Endothelial cell of umbilical vein (primary cell): ENCODE results near the gene PRIM1. TPM values are rescaled to one million over a fixed set of nuclear protein-coding genes. Genes with fewer than 3 reads are reported as not detected.

ENCODE experiments used
- BruUV-seq: library from RNA; stranded (reverse); fragments of 400-500 nt; replicated peaks from 2 replicates; lab custom pipeline; 2021; lab: Mats Ljungman, UMichigan
- CTCF ChIA-PET: fragments of 300-600, 350-600 bp; sonication (Branson Sonifier 250); formaldehyde crosslinking; loops from one replicate; lab custom pipeline; 2021; ENCODE audit warnings: antibody characterized with exemption, inconsistent platforms; lab: Charles Lee
- POLR2A ChIA-PET: fragments of 300-600, 350-600 bp; sonication (Branson Sonifier 250); formaldehyde crosslinking; loops from one replicate; lab custom pipeline; 2021; ENCODE audit warnings: antibody characterized with exemption, inconsistent platforms; lab: Charles Lee
- DNase-seq: peaks from one replicate; pipeline ENCODE4 v3.0.0-alpha.2; 2011; ENCODE audit warnings: low read depth, low spot score
- FAIRE-seq: peaks from 2 replicates; lab custom pipeline; 2011; peaks lifted over from hg19 to GRCh38; lab: Jason Lieb, UNC
- H2AFZ ChIP-seq: 2 replicates; pipeline ENCODE4 v1.6.0; 2012; ENCODE audit warnings: low read depth, low read length, control low read depth, inconsistent platforms
- H3K27ac ChIP-seq: 2 replicates; pipeline ENCODE4 v1.5.1; 2011; ENCODE audit warnings: low read depth, mild to moderate bottlenecking, control low read depth, low read length, moderate library complexity; ENCODE audit not compliant: insufficient read depth
- H3K27me3 ChIP-seq, 2 experiments: 2 replicates each; pipeline versions ENCODE4 v1.6.0 to v1.6.1; 2011; ENCODE audit warnings: low read length in 2 of 2, mixed read lengths in 1 of 2; ENCODE audit not compliant: control insufficient read depth in 2 of 2, insufficient read depth in 2 of 2
- H3K36me3 ChIP-seq, 2 experiments: 2 replicates in 1 of 2; 3 replicates in 1 of 2; pipeline ENCODE4 v1.5.1; 2011; ENCODE audit warnings: low read length in 2 of 2, mild to moderate bottlenecking in 1 of 2, moderate library complexity in 1 of 2; ENCODE audit not compliant: control insufficient read depth in 2 of 2, insufficient read depth in 2 of 2; ENCODE audit errors: extremely low read depth in 1 of 2
- H3K4me1 ChIP-seq: 3 replicates; pipeline ENCODE4 v1.5.1; 2011; ENCODE audit warnings: mild to moderate bottlenecking, low read length; ENCODE audit not compliant: control insufficient read depth, insufficient read depth; ENCODE audit errors: extremely low read depth
- H3K4me2 ChIP-seq: 2 replicates; pipeline ENCODE4 v1.6.1; 2011; ENCODE audit warnings: low read length, control low read depth, mixed read lengths; ENCODE audit not compliant: insufficient read depth
- H3K4me3 ChIP-seq, 3 experiments: fragments of 200-600 bp in 1 of 3; sonication (generic), shearing (Covaris generic) in 1 of 3; replicated peaks in 1 of 3; 2 replicates each; pipeline ENCODE4 v1.5.1; 2011 to 2016; ENCODE audit warnings: control low read depth in 3 of 3, low read length in 3 of 3, mild to moderate bottlenecking in 2 of 3, inconsistent platforms in 1 of 3, low read depth in 1 of 3, moderate library complexity in 1 of 3; ENCODE audit not compliant: insufficient read depth in 1 of 3
- H3K79me2 ChIP-seq: 2 replicates; pipeline ENCODE4 v1.6.0; 2012; ENCODE audit warnings: low read length, inconsistent platforms; ENCODE audit not compliant: control insufficient read depth, insufficient read depth
- H3K9ac ChIP-seq: replicated peaks from 2 replicates; pipeline ENCODE3; 2011; ENCODE audit warnings: low read length, control low read depth; ENCODE audit not compliant: insufficient read depth; ENCODE audit errors: extremely low read depth
- H3K9me1 ChIP-seq: replicated peaks from 3 replicates; pipeline ENCODE4 v1.6.0; 2011; ENCODE audit warnings: mild to moderate bottlenecking, low read length; ENCODE audit not compliant: control insufficient read depth, insufficient read depth; ENCODE audit errors: extremely low read depth
- H3K9me3 ChIP-seq: replicated peaks from 2 replicates; pipeline ENCODE4 v1.5.1; 2012; ENCODE audit warnings: low read length, inconsistent platforms; ENCODE audit not compliant: control insufficient read depth, insufficient read depth
- H4K20me1 ChIP-seq: replicated peaks from 2 replicates; pipeline ENCODE3; 2011; ENCODE audit warnings: mild to moderate bottlenecking, low read length; ENCODE audit not compliant: control insufficient read depth, insufficient read depth; ENCODE audit errors: extremely low read depth
- EZH2 ChIP-seq: IDR thresholded peaks from 2 replicates; pipeline ENCODE4 v1.6.1; 2012; ENCODE audit warnings: borderline replicate concordance, low read depth, mild to moderate bottlenecking, moderate library complexity, low read length, inconsistent platforms; ENCODE audit not compliant: severe bottlenecking
- FOS ChIP-seq: IDR thresholded peaks from 2 replicates; pipeline ENCODE4 v1.6.1; 2011; ENCODE audit warnings: mild to moderate bottlenecking, low read length, moderate library complexity, borderline replicate concordance; ENCODE audit not compliant: insufficient read depth
- GATA2 ChIP-seq: IDR thresholded peaks from 2 replicates; pipeline ENCODE4 v1.7.0; 2011; ENCODE audit warnings: low read depth, mild to moderate bottlenecking, moderate library complexity, mixed read lengths, low read length; ENCODE audit not compliant: insufficient read length, insufficient read depth
- JUN ChIP-seq: IDR thresholded peaks from 2 replicates; pipeline ENCODE4 v1.6.1; 2011; ENCODE audit warnings: borderline replicate concordance, low read depth; ENCODE audit not compliant: insufficient read length, insufficient read depth
- MAX ChIP-seq: IDR thresholded peaks from 2 replicates; pipeline ENCODE4 v1.6.1; 2011; ENCODE audit not compliant: insufficient read depth, insufficient read length
- MYC ChIP-seq: IDR thresholded peaks from one replicate; pipeline ENCODE4 v1.6.1; 2011; ENCODE audit warnings: mild to moderate bottlenecking, low read depth, low read length
- POLR2A ChIP-seq: IDR thresholded peaks from 2 replicates; pipeline ENCODE4 v1.6.1; 2012; ENCODE audit warnings: low read depth, mild to moderate bottlenecking, control low read depth, low read length
- POLR2AphosphoS5 ChIP-seq: IDR thresholded peaks from 2 replicates; pipeline ENCODE4 v1.6.1; 2012; ENCODE audit warnings: low read depth, mild to moderate bottlenecking, control low read depth, low read length, moderate library complexity; ENCODE audit not compliant: insufficient read depth
- dilution Hi-C: fragments of 300-500 bp; cut with MboI; formaldehyde crosslinking; loops from one replicate; pipeline ENCODE4 v1.15.0; 2019; ENCODE audit warnings: low sequenced_read_pairs; ENCODE audit not compliant: extremely low pct_ligation_motif_present
- intact Hi-C: fragments of 100-400 bp; cut with micrococcal nuclease; formaldehyde crosslinking; loops from one replicate; pipeline ENCODE4 v1.10.0; 2022
- polyA plus RNA-seq, 4 experiments: library from polyadenylated mRNA; depleted of rRNA in 3 of 4; stranded (reverse) in 3 of 4; unstranded in 1 of 4; fragments of >200 nt; gene quantifications; 2 replicates each; pipeline versions ENCODE4 v1.2.1 to v1.2.3, GENCODE V29; 2011 to 2012; ENCODE audit warnings: missing spikeins in 1 of 4
- total RNA-seq: library from RNA; stranded (reverse); gene quantifications from 2 replicates; pipeline ENCODE4 v1.2.3, GENCODE V29; 2021
- TF ChIP-seq, protein P1 (sequence below), 2 donors: IDR thresholded peaks; 1 replicate in 1 of 2; 2 replicates in 1 of 2; pipeline ENCODE4 v1.5.1; 2011; ENCODE audit warnings: low read length in 2 of 2, mild to moderate bottlenecking in 2 of 2, moderate library complexity in 2 of 2, control low read depth in 1 of 2, inconsistent platforms in 1 of 2, low read depth in 1 of 2; ENCODE audit not compliant: insufficient read depth in 1 of 2; ENCODE audit errors: extremely low read depth in 1 of 2

PRIM1 gene
- total and polyA plus RNA-seq, 2 donors (not counting 3 experiments of a cell fraction or from before 2014, with no cell fraction given): 10.9 to 12.1 TPM

- BruUV-seq: TSS peak; percentile 56
- Histone ChIP-seq H3K4me2 (peak overlapping the region; percentile 71), H2AFZ (no peak overlapping the region), H3K9me3 (no peaks in the 10 kb centered on the region), H3K27me3 (no peaks in the 10 kb centered on the region), H3K4me3 (peak overlapping the region; percentile 85 to 90 (median 86)), H3K27ac (peak overlapping the region; percentile 61), H3K9ac (peak overlapping the region; percentile 90), H3K79me2 (peaks cover 55% of the 10 kb centered on the region), H3K36me3 (peaks cover 4 to 9% of the 10 kb centered on the region in 2 experiments), H3K9me1 (no peaks in the 10 kb centered on the region), H3K4me1 (peaks cover 33% of the 10 kb centered on the region), H4K20me1 (peaks cover 9% of the 10 kb centered on the region)
- TF ChIP-seq POLR2AphosphoS5 (no peak), MYC (no peak), EZH2 (no peak), GATA2 (no peak), MAX (no peak), JUN (no peak), FOS (no peak), POLR2A (no peak)
- TF ChIP-seq, protein P1, sequence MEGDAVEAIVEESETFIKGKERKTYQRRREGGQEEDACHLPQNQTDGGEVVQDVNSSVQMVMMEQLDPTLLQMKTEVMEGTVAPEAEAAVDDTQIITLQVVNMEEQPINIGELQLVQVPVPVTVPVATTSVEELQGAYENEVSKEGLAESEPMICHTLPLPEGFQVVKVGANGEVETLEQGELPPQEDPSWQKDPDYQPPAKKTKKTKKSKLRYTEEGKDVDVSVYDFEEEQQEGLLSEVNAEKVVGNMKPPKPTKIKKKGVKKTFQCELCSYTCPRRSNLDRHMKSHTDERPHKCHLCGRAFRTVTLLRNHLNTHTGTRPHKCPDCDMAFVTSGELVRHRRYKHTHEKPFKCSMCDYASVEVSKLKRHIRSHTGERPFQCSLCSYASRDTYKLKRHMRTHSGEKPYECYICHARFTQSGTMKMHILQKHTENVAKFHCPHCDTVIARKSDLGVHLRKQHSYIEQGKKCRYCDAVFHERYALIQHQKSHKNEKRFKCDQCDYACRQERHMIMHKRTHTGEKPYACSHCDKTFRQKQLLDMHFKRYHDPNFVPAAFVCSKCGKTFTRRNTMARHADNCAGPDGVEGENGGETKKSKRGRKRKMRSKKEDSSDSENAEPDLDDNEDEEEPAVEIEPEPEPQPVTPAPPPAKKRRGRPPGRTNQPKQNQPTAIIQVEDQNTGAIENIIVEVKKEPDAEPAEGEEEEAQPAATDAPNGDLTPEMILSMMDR (IDR thresholded peaks at IDR 0.05; ENCODE audit: extremely low read depth in 1 of 2, insufficient read depth in 1 of 2, low read depth in 1 of 2, low read length in 2 of 2): no peak
- CTCF ChIA-PET: interaction anchor here (0.7 kb wide), 1 partner anchor 88 kb away, joined by 3 read pairs; no protein-coding TSS in a partner anchor
- no peak for FAIRE-seq
- no peak for DNase-seq
- POLR2A ChIA-PET: no interaction called here
- dilution Hi-C loops: no loop called here
- intact Hi-C loops: loop anchor here (2.0 kb wide), 1 partner anchor 88 kb away; no protein-coding TSS in a partner anchor
These were observed 27.5 kb downstream of the PRIM1 start for GRCh38 chr12:56724701-56724971.
